K562 (cell line): Measurements from ENCODE around the gene NXN. TPM values are rescaled to one million over a fixed set of nuclear protein-coding genes. Genes with fewer than 3 reads are reported as not detected.

ENCODE experiments used
- CCAR2 ChIP-seq: fragments of 200-400 bp; formaldehyde crosslinking; IDR thresholded peaks from 2 replicates; pipeline ENCODE4 v1.6.1; 2017; ENCODE audit warnings: mild to moderate bottlenecking, low read depth, low read length
- DEAF1 ChIP-seq: fragments of 450-650 bp; formaldehyde crosslinking; IDR thresholded peaks from 2 replicates; pipeline ENCODE4 v1.4.0; 2020; ENCODE audit warnings: mild to moderate bottlenecking, moderate library complexity
- FOXA1 ChIP-seq: fragments of 450-650 bp; IDR thresholded peaks from 2 replicates; pipeline ENCODE4 v1.6.1; 2016; ENCODE audit warnings: mild to moderate bottlenecking, borderline replicate concordance
- FOXJ2 ChIP-seq: fragments of 200-800 bp; sonication (Bioruptor generic); IDR thresholded peaks from 2 replicates; pipeline ENCODE4 v1.6.1; 2016; ENCODE audit warnings: missing genetic modification characterization, missing compliant biosample characterization
- KLF16 ChIP-seq: IDR thresholded peaks from 2 replicates; pipeline ENCODE4 v1.6.1; 2016; ENCODE audit warnings: antibody characterized with exemption
- MTA2 ChIP-seq: fragments of 450-650 bp; IDR thresholded peaks from 2 replicates; pipeline ENCODE4 v1.6.1; 2016; ENCODE audit warnings: low read depth
- NCOA2 ChIP-seq, 2 experiments: fragments of 450-650 bp; IDR thresholded peaks; 2 replicates each; pipeline ENCODE4 v1.6.1; 2018; ENCODE audit warnings: mild to moderate bottlenecking in 2 of 2, moderate library complexity in 1 of 2; ENCODE audit not compliant: partially characterized antibody in 2 of 2
- RBM39 ChIP-seq: fragments of 200-400 bp; formaldehyde crosslinking; optimal IDR thresholded peaks from 2 replicates; pipeline ENCODE3; 2018; ENCODE audit warnings: low read depth, low read length
- THAP7 ChIP-seq: fragments of 250-450 bp; sonication (Bioruptor Pico); IDR thresholded peaks from 2 replicates; pipeline ENCODE4 v1.5.0; 2021
- TSHZ1 ChIP-seq: fragments of 250-450 bp; sonication (Bioruptor Pico); IDR thresholded peaks from 2 replicates; pipeline ENCODE4 v1.4.0; 2020; ENCODE audit warnings: mild to moderate bottlenecking, moderate library complexity
- U2AF1 ChIP-seq: fragments of 200-400 bp; formaldehyde crosslinking; optimal IDR thresholded peaks from 2 replicates; pipeline ENCODE3; 2017; ENCODE audit warnings: mild to moderate bottlenecking, low read depth, low read length, moderate library complexity
- ZHX1 ChIP-seq: fragments of 150-350 bp; conservative IDR thresholded peaks from 2 replicates; pipeline ENCODE4 v1.6.1; 2014; ENCODE audit warnings: low read length
- ZZZ3 ChIP-seq: fragments of 450-650 bp; IDR thresholded peaks from 2 replicates; pipeline ENCODE4 v1.6.1; 2016; ENCODE audit warnings: antibody characterized with exemption, mild to moderate bottlenecking, moderate library complexity
- polyA plus RNA-seq, 8 experiments: library from polyadenylated mRNA; depleted of rRNA in 4 of 8; stranded (reverse) in 5 of 8; unstranded in 3 of 8; fragments of >200 nt; fragmentation: Nextera tagmentation in 2 of 8; fragmentation: Illumina TruSeq in 1 of 8; extraction: Ambion mirVana in 2 of 8; extraction: Trizol in 1 of 8; gene quantifications; 2 replicates each; pipeline versions ENCODE4 v1.2.1 to v1.2.3, GENCODE V29; 2011 to 2014; ENCODE audit warnings: inconsistent platforms in 1 of 8, missing spikeins in 1 of 8
- total RNA-seq, 7 experiments: library from RNA; depleted of rRNA in 6 of 7; stranded (reverse); fragments of >200 nt in 6 of 7; fragmentation: Illumina TruSeq in 2 of 7; extraction: Trizol in 2 of 7; gene quantifications; 2 replicates each; pipeline versions ENCODE4 v1.2.1 to v1.2.3, GENCODE V29; 2011 to 2021; ENCODE audit warnings: low replicate concordance in 1 of 7
- TF ChIP-seq, protein P1 (sequence below): conservative IDR thresholded peaks from 2 replicates; pipeline ENCODE4 v1.6.1; 2011; ENCODE audit warnings: low read depth, mild to moderate bottlenecking, low read length; ENCODE audit not compliant: control insufficient read depth
- TF ChIP-seq, protein P2 (sequence below): sonication (generic); formaldehyde crosslinking; IDR thresholded peaks from 2 replicates; pipeline ENCODE4 v1.8.1; 2022; ENCODE audit warnings: missing genetic modification reagents

The NXN gene
- total and polyA plus RNA-seq, 9 of the 15 experiments (the other 6 are each of a cell fraction or from before 2014, with no cell fraction given), result 0.08 to 0.39 (median 0.29) TPM; not detected in 5

GRCh38 chr17:996554-997344, 17.2 kb upstream of the NXN start, which contains the start of gene TIMM22 (continued):
- TF ChIP-seq ZHX1 (peak; percentile 55; the same call in 1 of the 2 replicates), ZZZ3 (no peak), RBM39 (no peak), THAP7 (CRISPR knock-in tag) (no peak), CCAR2 (no peak), MTA2 (no peak), FOXJ2 (tag) (no peak), U2AF1 (no peak), DEAF1 (CRISPR knock-in tag) (peak; percentile 58; the same call in 1 of the 2 replicates), FOXA1 (no peak), NCOA2 (IDR thresholded peaks at IDR 0.05; ENCODE audit: partially characterized antibody in 2 of 2) (no peak), KLF16 (peak; percentile 49; the same call in 1 of the 2 replicates), TSHZ1 (no peak)
- TF ChIP-seq, protein P1, sequence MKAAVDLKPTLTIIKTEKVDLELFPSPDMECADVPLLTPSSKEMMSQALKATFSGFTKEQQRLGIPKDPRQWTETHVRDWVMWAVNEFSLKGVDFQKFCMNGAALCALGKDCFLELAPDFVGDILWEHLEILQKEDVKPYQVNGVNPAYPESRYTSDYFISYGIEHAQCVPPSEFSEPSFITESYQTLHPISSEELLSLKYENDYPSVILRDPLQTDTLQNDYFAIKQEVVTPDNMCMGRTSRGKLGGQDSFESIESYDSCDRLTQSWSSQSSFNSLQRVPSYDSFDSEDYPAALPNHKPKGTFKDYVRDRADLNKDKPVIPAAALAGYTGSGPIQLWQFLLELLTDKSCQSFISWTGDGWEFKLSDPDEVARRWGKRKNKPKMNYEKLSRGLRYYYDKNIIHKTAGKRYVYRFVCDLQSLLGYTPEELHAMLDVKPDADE, result peak; percentile 89
- TF ChIP-seq, protein P2, sequence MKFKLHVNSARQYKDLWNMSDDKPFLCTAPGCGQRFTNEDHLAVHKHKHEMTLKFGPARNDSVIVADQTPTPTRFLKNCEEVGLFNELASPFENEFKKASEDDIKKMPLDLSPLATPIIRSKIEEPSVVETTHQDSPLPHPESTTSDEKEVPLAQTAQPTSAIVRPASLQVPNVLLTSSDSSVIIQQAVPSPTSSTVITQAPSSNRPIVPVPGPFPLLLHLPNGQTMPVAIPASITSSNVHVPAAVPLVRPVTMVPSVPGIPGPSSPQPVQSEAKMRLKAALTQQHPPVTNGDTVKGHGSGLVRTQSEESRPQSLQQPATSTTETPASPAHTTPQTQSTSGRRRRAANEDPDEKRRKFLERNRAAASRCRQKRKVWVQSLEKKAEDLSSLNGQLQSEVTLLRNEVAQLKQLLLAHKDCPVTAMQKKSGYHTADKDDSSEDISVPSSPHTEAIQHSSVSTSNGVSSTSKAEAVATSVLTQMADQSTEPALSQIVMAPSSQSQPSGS (CRISPR knock-in tag), result 0 out of 2 replicates have a peak, but pooled peaks have one; percentile 19
